HG02981 (cell line): ENCODE data around the gene ICAM3.

Experiments used
- ATAC-seq: cut with Tn5 transposase; IDR thresholded peaks from one replicate; pipeline ENCODE4 v1.9.1; 2021; ENCODE audit warnings: mild to moderate bottlenecking, moderate library complexity; ENCODE audit not compliant: unreplicated experiment

The ICAM3 gene

GRCh38 chr19:10292789-10293636 is 46.4 kb downstream of the ICAM3 start:
- ATAC-seq, result no peak

DNA sequence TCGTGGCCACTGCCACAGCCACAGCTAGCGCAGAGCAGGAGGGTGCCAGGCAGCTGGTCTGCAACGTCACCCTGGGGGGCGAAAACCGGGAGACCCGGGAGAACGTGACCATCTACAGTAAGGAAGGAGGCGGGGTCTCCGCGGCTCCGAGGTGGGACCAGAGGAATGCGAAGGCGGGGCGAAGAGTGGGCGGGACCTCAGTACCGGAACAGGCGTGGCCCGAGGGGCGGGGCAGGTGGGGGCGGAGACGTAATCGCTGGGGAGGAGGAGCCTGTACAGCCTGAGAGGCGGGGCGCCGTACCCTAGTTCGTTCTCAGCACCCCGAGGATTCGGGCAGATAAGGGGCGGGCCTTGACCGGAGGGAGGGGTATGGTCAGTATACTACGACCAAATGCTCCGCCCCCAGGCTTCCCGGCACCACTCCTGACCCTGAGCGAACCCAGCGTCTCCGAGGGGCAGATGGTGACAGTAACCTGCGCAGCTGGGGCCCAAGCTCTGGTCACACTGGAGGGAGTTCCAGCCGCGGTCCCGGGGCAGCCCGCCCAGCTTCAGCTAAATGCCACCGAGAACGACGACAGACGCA is 47.1 kb downstream of the ICAM3 start:
- peak; percentile 38 for ATAC-seq

DNA sequence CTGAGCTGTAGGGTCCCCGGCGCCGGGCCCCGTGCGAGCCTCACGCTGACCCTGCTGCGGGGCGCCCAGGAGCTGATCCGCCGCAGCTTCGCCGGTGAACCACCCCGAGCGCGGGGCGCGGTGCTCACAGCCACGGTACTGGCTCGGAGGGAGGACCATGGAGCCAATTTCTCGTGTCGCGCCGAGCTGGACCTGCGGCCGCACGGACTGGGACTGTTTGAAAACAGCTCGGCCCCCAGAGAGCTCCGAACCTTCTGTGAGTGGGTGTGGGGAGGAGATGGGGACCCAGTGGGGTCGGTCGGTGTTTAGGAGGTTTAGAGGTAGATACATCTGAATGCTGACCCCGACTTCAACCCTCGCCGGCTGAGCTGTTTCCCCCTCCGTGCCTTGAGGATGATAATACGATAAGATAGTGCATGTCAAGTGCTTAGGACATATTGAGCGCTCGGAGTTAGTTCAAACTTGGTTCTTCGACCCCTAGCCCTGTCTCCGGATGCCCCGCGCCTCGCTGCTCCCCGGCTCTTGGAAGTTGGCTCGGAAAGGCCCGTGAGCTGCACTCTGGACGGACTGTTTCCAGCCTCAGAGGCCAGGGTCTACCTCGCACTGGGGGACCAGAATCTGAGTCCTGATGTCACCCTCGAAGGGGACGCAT is 47.7 kb downstream of the ICAM3 start:
- no peak for ATAC-seq

GRCh38 chr19:10290876-10291553 is 48.4 kb downstream of the ICAM3 start:
- ATAC-seq, result no peak

GRCh38 chr19:10290357-10290875 is 49.0 kb downstream of the ICAM3 start:
- no peak for ATAC-seq

DNA sequence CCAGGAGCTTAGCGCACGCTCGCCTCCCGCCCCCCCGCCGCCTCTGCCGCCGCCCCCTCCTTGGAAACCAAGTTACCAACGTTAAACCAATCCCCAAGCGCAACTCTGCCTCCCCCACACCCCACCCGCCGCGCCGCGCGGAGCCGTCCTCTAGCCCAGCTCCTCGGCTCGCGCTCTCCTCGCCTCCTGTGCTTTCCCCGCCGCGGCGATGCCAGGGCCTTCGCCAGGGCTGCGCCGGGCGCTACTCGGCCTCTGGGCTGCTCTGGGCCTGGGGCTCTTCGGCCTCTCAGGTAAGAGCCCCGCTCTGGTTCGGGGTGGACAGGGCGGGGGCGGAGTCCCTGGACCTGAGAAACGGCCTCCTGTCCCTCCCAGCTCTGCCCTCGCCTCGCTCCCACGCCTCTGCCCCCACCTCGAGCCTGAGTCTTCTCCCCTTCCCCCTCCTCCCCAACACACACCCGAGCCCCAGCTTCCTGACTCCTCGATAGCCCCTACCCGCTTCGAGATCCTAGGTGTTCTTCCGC is 49.5 kb downstream of the ICAM3 start, which contains the start of gene ICAM5:
Gene ICAM5, plus strand, starts transcription at position 117 of the 521 bp plus-strand sequence. Its CDS starts 92 bp downstream, at position 209.
- no peak for ATAC-seq

GRCh38 chr19:10289167-10289835 is 50.1 kb downstream of the ICAM3 start:
- ATAC-seq, result no peak

DNA sequence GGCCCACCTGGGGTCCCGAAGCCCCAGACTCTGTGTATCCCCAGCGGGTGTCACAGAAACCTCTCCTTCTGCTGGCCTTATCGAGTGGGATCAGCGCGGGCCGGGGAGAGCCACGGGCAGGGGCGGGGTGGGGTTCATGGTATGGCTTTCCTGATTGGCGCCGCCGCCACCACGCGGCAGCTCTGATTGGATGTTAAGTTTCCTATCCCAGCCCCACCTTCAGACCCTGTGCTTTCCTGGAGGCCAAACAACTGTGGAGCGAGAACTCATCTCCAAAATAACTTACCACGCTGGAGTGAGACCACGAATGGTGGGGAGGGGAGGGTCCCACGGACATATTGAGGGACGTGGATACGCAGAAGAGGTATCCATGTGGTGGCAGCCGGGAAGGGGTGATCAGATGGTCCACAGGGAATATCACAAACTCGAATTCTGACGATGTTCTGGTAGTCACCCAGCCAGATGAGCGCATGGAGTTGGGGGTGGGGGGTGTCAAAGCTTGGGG is 50.7 kb downstream of the ICAM3 start:
- no peak for ATAC-seq

- ATAC-seq, result no peak
Measured at GRCh38 chr19:10286803-10287737, 52.4 kb downstream of the ICAM3 start, which contains the start of gene ICAM4. Gene ICAM4, plus strand, starts transcription at chr19:10286955. Its CDS starts 58 bp downstream, at chr19:10287013.

- ATAC-seq, result no peak
Measured at GRCh38 chr19:10285393-10285792, 54.0 kb downstream of the ICAM3 start.

DNA sequence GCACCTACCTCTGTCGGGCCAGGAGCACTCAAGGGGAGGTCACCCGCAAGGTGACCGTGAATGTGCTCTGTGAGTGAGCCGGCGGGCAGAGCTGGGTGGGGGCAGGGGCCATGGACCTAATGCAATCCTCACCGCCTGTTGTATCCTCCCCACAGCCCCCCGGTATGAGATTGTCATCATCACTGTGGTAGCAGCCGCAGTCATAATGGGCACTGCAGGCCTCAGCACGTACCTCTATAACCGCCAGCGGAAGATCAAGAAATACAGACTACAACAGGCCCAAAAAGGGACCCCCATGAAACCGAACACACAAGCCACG is 54.5 kb downstream of the ICAM3 start:
- ATAC-seq, result no peak

DNA sequence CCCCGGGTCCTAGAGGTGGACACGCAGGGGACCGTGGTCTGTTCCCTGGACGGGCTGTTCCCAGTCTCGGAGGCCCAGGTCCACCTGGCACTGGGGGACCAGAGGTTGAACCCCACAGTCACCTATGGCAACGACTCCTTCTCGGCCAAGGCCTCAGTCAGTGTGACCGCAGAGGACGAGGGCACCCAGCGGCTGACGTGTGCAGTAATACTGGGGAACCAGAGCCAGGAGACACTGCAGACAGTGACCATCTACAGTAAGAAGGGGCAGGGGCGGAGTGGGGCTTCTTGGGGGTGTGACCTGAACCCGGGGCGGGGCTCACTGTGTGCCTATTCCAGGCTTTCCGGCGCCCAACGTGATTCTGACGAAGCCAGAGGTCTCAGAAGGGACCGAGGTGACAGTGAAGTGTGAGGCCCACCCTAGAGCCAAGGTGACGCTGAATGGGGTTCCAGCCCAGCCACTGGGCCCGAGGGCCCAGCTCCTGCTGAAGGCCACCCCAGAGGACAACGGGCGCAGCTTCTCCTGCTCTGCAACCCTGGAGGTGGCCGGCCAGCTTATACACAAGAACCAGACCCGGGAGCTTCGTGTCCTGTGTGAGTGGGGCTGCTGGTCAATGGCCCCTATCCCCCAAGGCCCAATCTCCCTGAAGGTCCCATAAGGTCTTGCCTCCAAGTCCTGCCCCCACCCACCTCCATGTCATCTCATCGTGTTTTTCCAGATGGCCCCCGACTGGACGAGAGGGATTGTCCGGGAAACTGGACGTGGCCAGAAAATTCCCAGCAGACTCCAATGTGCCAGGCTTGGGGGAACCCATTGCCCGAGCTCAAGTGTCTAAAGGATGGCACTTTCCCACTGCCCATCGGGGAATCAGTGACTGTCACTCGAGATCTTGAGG is 55.1 kb downstream of the ICAM3 start:
- ATAC-seq, result no peak
